Measurements from ENCODE around the gene MAD1L1. TPM values are rescaled to one million over a fixed set of nuclear protein-coding genes. Genes with fewer than 3 reads are reported as not detected.

MAD1L1 gene
- total and polyA plus RNA-seq, 2 of the 13 experiments (the other 11 are each of a cell fraction or from before 2014, with no cell fraction given) = 17.4 to 64.7 TPM

GRCh38 chr7:2173189-2173827 lies 59.4 kb downstream of the MAD1L1 start:
- no peaks in the 10 kb centered on the region for H4K20me1 ChIP-seq (ENCODE audit: insufficient read depth, low read length)
- no peaks in the 10 kb centered on the region for H3K27me3 ChIP-seq (ENCODE audit: control insufficient read depth in 1 of 2, insufficient read depth in 2 of 2, low read length in 2 of 2)
- no peak for DNase-seq (ENCODE audit: low spot score)
- peak overlapping the region; percentile 18; the same call in 1 of the 2 replicates for H3K4me2 ChIP-seq (ENCODE audit: low read depth, low read length)
- WGBS (ENCODE audit: low lambda C conversion rate) = 84% methylated on average over 14 of the region's 15 CpGs
- intact Hi-C loops (cut with micrococcal nuclease; ENCODE audit: unreplicated experiment) = no loop called here
- CTCF ChIA-PET (ENCODE audit: low intra/inter-chr PET ratio, low total read pairs) = no interaction called here
- H3K4me3 ChIP-seq (replicated peaks in 1 of 3; ENCODE audit: insufficient read depth in 1 of 3, low read depth in 2 of 3, low read length in 3 of 3) = no peak overlapping the region
- peaks cover 57% of the 10 kb centered on the region for H3K4me1 ChIP-seq (ENCODE audit: insufficient read depth, low read length)
- peaks cover 2 to 22% of the 10 kb centered on the region in 2 experiments; a peak in 4 of 5 replicates for H3K36me3 ChIP-seq (replicated peaks in 1 of 2; ENCODE audit: control insufficient read depth in 1 of 2, insufficient read depth in 2 of 2, low read length in 2 of 2)
- BruUV-seq (replicated peaks) = no TSS peak
- H3K9me3 ChIP-seq (ENCODE audit: low read length) = no peaks in the 10 kb centered on the region
- H3K27ac ChIP-seq (ENCODE audit: extremely low read length, insufficient read depth, low read length) = peak overlapping the region; percentile 70
- FAIRE-seq = no peak
- in situ Hi-C loops (cut with HindIII; ENCODE audit: extremely low pct_ligation_motif_present, low pct_unique_long_range_greater_than_20kb) = no loop called here
- POLR2A ChIA-PET = no interaction called here
- no peak overlapping the region for H2AFZ ChIP-seq (ENCODE audit: low read length)
- H3K9ac ChIP-seq (ENCODE audit: insufficient read depth, low read depth, low read length) = no peak overlapping the region
- peak; percentile 47 for ATAC-seq
- H3K79me2 ChIP-seq (ENCODE audit: insufficient read depth, low read length) = no peaks in the 10 kb centered on the region
- TF ChIP-seq ZKSCAN1 (IDR thresholded peaks at IDR 0.05; ENCODE audit: low read length) (no peak), RELA (CRISPR knock-in tag; IDR thresholded peaks at IDR 0.05) (no peak), ZNF335 (CRISPR knock-in tag; IDR thresholded peaks at IDR 0.05) (no peak), ZNF891 (CRISPR knock-in tag; IDR thresholded peaks at IDR 0.05) (no peak), SOX13 (IDR thresholded peaks at IDR 0.05) (no peak), SOX13 (CRISPR knock-in tag; conservative IDR thresholded peaks at IDR 0.05 in 1 of 2, IDR thresholded peaks at IDR 0.05 in 1 of 2) (no peak), NFATC3 (CRISPR knock-in tag; IDR thresholded peaks at IDR 0.05) (no peak), ZNF614 (CRISPR knock-in tag; IDR thresholded peaks at IDR 0.05; ENCODE audit: borderline replicate concordance) (no peak), HNF4G (IDR thresholded peaks at IDR 0.05; ENCODE audit: borderline replicate concordance, low read depth, low read length) (no peak), HNF4G (CRISPR knock-in tag; IDR thresholded peaks at IDR 0.05; ENCODE audit: borderline replicate concordance, low read depth) (no peak), KDM2A (CRISPR knock-in tag; IDR thresholded peaks at IDR 0.05; ENCODE audit: borderline replicate concordance, low read depth) (no peak), THYN1 (CRISPR knock-in tag; IDR thresholded peaks at IDR 0.05; ENCODE audit: borderline replicate concordance, low read depth) (no peak), ZNF782 (CRISPR knock-in tag; IDR thresholded peaks at IDR 0.05; ENCODE audit: borderline replicate concordance) (no peak), ZNF792 (CRISPR knock-in tag; IDR thresholded peaks at IDR 0.05) (no peak)
- TF ChIP-seq, protein P1, sequence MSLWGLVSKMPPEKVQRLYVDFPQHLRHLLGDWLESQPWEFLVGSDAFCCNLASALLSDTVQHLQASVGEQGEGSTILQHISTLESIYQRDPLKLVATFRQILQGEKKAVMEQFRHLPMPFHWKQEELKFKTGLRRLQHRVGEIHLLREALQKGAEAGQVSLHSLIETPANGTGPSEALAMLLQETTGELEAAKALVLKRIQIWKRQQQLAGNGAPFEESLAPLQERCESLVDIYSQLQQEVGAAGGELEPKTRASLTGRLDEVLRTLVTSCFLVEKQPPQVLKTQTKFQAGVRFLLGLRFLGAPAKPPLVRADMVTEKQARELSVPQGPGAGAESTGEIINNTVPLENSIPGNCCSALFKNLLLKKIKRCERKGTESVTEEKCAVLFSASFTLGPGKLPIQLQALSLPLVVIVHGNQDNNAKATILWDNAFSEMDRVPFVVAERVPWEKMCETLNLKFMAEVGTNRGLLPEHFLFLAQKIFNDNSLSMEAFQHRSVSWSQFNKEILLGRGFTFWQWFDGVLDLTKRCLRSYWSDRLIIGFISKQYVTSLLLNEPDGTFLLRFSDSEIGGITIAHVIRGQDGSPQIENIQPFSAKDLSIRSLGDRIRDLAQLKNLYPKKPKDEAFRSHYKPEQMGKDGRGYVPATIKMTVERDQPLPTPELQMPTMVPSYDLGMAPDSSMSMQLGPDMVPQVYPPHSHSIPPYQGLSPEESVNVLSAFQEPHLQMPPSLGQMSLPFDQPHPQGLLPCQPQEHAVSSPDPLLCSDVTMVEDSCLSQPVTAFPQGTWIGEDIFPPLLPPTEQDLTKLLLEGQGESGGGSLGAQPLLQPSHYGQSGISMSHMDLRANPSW (CRISPR knock-in tag; IDR thresholded peaks at IDR 0.05; ENCODE audit: borderline replicate concordance) = no peak
- TF ChIP-seq, protein P2, sequence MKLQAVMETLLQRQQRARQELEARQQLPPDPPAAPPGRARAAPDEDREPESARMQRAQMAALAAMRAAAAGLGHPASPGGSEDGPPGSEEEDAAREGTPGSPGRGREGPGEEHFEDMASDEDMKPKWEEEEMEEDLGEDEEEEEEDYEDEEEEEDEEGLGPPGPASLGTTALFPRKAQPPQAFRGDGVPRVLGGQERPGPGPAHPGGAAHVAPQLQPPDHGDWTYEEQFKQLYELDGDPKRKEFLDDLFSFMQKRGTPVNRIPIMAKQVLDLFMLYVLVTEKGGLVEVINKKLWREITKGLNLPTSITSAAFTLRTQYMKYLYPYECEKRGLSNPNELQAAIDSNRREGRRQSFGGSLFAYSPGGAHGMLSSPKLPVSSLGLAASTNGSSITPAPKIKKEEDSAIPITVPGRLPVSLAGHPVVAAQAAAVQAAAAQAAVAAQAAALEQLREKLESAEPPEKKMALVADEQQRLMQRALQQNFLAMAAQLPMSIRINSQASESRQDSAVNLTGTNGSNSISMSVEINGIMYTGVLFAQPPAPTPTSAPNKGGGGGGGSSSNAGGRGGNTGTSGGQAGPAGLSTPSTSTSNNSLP (IDR thresholded peaks at IDR 0.05; ENCODE audit: low read depth, low read length) = no peak
- TF ChIP-seq, protein P3, sequence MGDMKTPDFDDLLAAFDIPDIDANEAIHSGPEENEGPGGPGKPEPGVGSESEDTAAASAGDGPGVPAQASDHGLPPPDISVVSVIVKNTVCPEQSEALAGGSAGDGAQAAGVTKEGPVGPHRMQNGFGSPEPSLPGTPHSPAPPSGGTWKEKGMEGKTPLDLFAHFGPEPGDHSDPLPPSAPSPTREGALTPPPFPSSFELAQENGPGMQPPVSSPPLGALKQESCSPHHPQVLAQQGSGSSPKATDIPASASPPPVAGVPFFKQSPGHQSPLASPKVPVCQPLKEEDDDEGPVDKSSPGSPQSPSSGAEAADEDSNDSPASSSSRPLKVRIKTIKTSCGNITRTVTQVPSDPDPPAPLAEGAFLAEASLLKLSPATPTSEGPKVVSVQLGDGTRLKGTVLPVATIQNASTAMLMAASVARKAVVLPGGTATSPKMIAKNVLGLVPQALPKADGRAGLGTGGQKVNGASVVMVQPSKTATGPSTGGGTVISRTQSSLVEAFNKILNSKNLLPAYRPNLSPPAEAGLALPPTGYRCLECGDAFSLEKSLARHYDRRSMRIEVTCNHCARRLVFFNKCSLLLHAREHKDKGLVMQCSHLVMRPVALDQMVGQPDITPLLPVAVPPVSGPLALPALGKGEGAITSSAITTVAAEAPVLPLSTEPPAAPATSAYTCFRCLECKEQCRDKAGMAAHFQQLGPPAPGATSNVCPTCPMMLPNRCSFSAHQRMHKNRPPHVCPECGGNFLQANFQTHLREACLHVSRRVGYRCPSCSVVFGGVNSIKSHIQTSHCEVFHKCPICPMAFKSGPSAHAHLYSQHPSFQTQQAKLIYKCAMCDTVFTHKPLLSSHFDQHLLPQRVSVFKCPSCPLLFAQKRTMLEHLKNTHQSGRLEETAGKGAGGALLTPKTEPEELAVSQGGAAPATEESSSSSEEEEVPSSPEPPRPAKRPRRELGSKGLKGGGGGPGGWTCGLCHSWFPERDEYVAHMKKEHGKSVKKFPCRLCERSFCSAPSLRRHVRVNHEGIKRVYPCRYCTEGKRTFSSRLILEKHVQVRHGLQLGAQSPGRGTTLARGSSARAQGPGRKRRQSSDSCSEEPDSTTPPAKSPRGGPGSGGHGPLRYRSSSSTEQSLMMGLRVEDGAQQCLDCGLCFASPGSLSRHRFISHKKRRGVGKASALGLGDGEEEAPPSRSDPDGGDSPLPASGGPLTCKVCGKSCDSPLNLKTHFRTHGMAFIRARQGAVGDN (CRISPR knock-in tag; IDR thresholded peaks at IDR 0.05) = peak; percentile 36

Measured in HepG2 (cell line).